Mucosa of descending colon (tissue), 3 donors: Measurements from ENCODE around the gene PLXNA4. TPM values are rescaled to one million over a fixed set of nuclear protein-coding genes. Genes with fewer than 3 reads are reported as not detected.

Source experiments
- ATAC-seq: fragments of 200-7000 bp; cut with Tn5 transposase; one replicate; pipeline ENCODE4 v1.9.1; 2020; ENCODE audit warnings: mild to moderate bottlenecking, moderate library complexity
- DNase-seq, 3 donors: peaks; one replicate each; pipeline ENCODE4 v3.0.0-alpha.2; 2020
- H3K36me3 ChIP-seq: fragments of 200-600 bp; one replicate; pipeline ENCODE4 v1.8.0; 2021; ENCODE audit warnings: low read depth, mild to moderate bottlenecking
- H3K4me1 ChIP-seq: fragments of 200-600 bp; one replicate; pipeline ENCODE4 v1.8.0; 2021; ENCODE audit warnings: low read depth, mild to moderate bottlenecking
- H3K4me3 ChIP-seq: fragments of 200-600 bp; one replicate; pipeline ENCODE4 v1.8.0; 2021; ENCODE audit warnings: mild to moderate bottlenecking
- H3K9me3 ChIP-seq: fragments of 200-600 bp; one replicate; pipeline ENCODE4 v1.8.0; 2021; ENCODE audit warnings: mild to moderate bottlenecking
- intact Hi-C, 2 donors: fragments of 100-400 bp; cut with DNase I in 1 of 2; cut with micrococcal nuclease in 1 of 2; formaldehyde crosslinking; loops; one replicate each; pipeline versions ENCODE4 v1.11.0 to v1.11.1; 2022; cut with DNase I, micrococcal nuclease
- total RNA-seq, 3 donors: library from RNA; stranded (reverse); fragmentation: NEBNext Ultra II Directional in 2 of 3; extraction: Animal tissue kit (Norgen Biotek cat#: 25700) in 2 of 3; gene quantifications; one replicate each; pipeline versions ENCODE4 v1.2.1 to v1.2.4, GENCODE V29; 2021 to 2023
- TF ChIP-seq, protein P1 (sequence below): fragments of 200-600 bp; IDR thresholded peaks from one replicate; pipeline ENCODE4 v1.8.0; 2022; ENCODE audit warnings: antibody characterized with exemption, mild to moderate bottlenecking
- donor health status: DM: no; HTN: no; CAD: no; lungs with moderate emphysema.
- donor health status: DM: no; HTN: no; CAD: no.
- donor health status: DM: no; HTN: yes; CAD: no.

PLXNA4 gene
- total RNA-seq, 3 donors from 2014 or later: 0.78 to 3.5 (median 2.7) TPM

DNA sequence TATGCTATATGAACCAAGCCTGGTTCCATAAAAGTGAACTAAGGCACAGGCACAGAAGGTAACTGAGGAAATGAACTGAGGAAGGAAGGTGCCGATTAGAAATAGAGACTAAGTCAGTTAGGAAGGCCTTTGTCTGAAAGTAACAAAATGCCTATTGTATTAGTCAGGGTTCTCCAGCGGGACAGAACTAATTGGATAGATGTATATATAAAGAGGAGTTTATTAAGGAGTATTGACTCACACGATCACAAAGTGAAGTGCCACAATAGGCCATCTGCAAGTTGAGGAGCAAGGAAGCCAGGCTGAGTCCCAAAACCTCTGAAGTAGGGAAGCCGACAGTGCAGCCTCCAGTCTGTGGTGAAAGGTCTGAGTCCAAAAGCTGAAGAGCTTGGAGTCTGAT lies 13.9 kb upstream of the PLXNA4 start:
- TF ChIP-seq, protein P1, sequence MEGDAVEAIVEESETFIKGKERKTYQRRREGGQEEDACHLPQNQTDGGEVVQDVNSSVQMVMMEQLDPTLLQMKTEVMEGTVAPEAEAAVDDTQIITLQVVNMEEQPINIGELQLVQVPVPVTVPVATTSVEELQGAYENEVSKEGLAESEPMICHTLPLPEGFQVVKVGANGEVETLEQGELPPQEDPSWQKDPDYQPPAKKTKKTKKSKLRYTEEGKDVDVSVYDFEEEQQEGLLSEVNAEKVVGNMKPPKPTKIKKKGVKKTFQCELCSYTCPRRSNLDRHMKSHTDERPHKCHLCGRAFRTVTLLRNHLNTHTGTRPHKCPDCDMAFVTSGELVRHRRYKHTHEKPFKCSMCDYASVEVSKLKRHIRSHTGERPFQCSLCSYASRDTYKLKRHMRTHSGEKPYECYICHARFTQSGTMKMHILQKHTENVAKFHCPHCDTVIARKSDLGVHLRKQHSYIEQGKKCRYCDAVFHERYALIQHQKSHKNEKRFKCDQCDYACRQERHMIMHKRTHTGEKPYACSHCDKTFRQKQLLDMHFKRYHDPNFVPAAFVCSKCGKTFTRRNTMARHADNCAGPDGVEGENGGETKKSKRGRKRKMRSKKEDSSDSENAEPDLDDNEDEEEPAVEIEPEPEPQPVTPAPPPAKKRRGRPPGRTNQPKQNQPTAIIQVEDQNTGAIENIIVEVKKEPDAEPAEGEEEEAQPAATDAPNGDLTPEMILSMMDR: no peak
- H3K9me3 ChIP-seq: no peaks in the 10 kb centered on the region
- H3K4me1 ChIP-seq: no peaks in the 10 kb centered on the region
- no peak for ATAC-seq
- intact Hi-C loops: no loop called here
- no peak overlapping the region for H3K4me3 ChIP-seq
- H3K36me3 ChIP-seq: no peaks in the 10 kb centered on the region
- DNase-seq: no peak

DNA sequence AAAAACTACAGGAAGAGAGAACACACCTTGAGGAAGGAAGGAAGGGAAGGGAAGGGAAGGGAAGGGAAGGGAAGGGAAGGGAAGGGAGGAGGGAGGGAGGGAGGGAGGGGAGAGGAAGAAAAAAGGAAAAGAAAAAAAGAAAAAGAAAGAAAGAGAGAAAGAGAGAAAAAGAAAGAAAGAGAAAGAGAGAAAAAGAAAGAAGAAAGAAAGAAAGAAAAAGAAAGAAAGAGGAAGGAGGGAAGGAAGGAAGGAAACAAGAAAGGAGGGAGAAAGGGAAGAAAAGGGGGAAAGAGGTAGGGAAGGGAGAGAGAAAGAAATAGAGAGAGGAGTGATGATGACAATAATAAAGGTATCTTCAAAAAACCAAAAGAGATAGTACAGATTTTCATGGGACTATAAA lies 12.3 kb upstream of the PLXNA4 start:
- TF ChIP-seq, protein P1: no peak
- no peaks in the 10 kb centered on the region for H3K4me1 ChIP-seq
- no peak for DNase-seq
- H3K36me3 ChIP-seq: no peaks in the 10 kb centered on the region
- ATAC-seq: no peak
- intact Hi-C loops: loop anchor here in 1 of 2 donors (10.0 kb wide), 1 partner anchor 904 kb away; no protein-coding TSS in a partner anchor
- no peaks in the 10 kb centered on the region for H3K9me3 ChIP-seq
- H3K4me3 ChIP-seq: no peak overlapping the region

DNA sequence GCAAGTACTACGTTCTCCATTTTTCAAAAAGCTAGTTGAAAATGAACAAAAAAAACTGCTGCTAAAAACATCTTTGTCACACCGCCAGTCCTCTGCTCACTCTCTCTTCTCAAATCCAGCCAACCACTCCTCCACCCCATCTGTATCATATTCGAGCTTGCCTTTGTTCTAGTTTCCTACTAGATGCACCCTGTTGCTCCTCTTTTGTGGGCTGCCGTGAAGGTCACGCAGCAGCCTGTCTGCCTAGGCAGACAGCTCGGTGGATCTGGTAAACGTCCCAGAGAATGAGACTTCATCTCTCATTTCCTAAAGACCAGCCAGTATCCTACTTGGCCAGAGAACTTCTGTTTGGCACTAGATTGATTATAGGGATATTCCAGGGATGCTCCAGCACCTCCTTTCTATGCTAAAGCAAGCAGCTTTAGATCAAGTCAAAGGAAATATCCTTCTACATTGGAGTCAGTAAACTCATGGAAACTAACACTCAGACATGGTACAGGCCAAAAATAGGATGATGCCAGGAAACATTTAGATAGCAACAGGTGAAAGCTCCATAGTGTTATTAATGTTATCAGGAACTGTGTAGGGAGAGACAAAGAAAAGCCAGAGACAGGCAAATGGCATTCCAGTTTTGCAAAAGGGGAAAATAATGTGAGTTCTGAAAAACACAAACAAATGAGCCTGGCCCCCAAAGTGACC lies 8.7 kb upstream of the PLXNA4 start:
- intact Hi-C loops: loop anchor here (5.0 to 10.0 kb wide), 2 partner anchors 268 to 900 kb away; no protein-coding TSS in a partner anchor
- H3K4me1 ChIP-seq: no peaks in the 10 kb centered on the region
- H3K36me3 ChIP-seq: no peaks in the 10 kb centered on the region
- DNase-seq (no peak), ATAC-seq (no peak)
- H3K9me3 ChIP-seq: no peaks in the 10 kb centered on the region
- no peak overlapping the region for H3K4me3 ChIP-seq
- TF ChIP-seq, protein P1: no peak

DNA sequence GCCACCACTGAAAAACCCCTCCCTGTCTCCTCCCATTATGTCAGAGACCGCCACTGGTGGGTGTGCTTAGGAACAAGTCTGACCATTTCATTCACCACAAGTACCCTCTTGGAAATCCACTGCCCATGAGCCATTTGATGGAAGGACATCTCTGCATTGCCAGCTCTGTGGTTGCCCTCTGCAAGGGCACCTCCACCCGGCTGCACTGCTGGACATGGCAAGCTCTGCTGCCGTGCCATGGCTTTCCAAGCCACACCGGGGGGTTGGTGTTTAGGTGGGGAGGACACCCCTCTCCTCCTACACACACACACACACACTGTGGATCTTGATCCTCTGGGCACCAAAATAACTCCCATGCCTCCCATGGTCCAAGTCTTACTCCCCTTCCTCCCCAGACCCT lies 5.2 kb upstream of the PLXNA4 start:
- no peaks in the 10 kb centered on the region for H3K9me3 ChIP-seq
- no peak overlapping the region for H3K4me3 ChIP-seq
- no peaks in the 10 kb centered on the region for H3K4me1 ChIP-seq
- DNase-seq: no peak
- ATAC-seq: no peak
- TF ChIP-seq, protein P1: no peak
- intact Hi-C loops: loop anchor here (5.0 to 10.0 kb wide), 2 partner anchors 264 to 897 kb away; no protein-coding TSS in a partner anchor
- no peaks in the 10 kb centered on the region for H3K36me3 ChIP-seq

DNA sequence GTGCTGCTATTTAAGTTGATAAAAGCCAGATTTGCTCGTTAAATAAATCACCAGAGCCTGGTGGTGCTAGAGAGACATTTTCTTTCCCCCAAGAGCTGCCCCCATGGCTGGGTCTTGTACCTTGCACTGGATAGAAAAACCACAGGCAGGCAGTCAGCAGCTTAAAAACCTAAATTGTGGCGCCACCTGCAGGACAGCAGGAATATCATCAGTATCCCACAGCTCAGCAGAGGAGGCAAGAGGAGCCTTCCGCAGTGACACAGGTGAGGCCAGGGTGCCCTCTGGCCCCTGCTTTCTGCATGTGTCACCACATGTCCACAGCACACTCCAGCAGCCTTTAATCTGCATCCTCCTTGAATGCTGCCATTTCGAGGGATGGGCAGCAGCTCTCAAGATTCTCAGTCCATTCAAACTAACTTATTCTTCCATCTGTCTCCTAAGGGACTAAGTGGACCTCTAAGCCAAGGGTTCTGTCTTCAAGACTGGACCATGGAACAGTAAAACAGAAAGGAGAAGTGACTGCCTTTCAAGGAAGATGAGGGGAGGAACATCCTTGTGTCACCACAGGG lies 4.5 kb upstream of the PLXNA4 start:
- ATAC-seq (peak; percentile 83), DNase-seq (peak in 2 of 3 donors; percentile 64 to 67)
- Histone ChIP-seq H3K36me3 (no peaks in the 10 kb centered on the region), H3K4me3 (no peak overlapping the region), H3K9me3 (no peaks in the 10 kb centered on the region), H3K4me1 (peaks cover 4% of the 10 kb centered on the region)
- intact Hi-C loops: loop anchor here (5.0 to 10.0 kb wide), 2 partner anchors 264 to 896 kb away; no protein-coding TSS in a partner anchor
- TF ChIP-seq, protein P1: peak; percentile 48
